Nephron (organoid): ENCODE data around the gene SLC22A31.

Experiments
- H3K27ac Mint-ChIP-seq, 3 experiments: 2 replicates each; pipeline ENCODE4 v1.8.0; 2020; ENCODE audit warnings: mixed read lengths in 3 of 3, mild to moderate bottlenecking in 2 of 3, moderate library complexity in 1 of 3
- H3K27me3 Mint-ChIP-seq: 2 replicates; pipeline ENCODE4 v1.8.0; 2021; ENCODE audit warnings: low read depth, mild to moderate bottlenecking, moderate library complexity, mixed read lengths
- H3K36me3 Mint-ChIP-seq: 2 replicates; pipeline ENCODE4 v1.8.0; 2020; ENCODE audit warnings: low read depth, mixed read lengths
- H3K4me1 Mint-ChIP-seq: 2 replicates; pipeline ENCODE4 v1.8.0; 2020; ENCODE audit warnings: mixed read lengths
- H3K4me3 Mint-ChIP-seq, 3 experiments: 2 replicates each; pipeline ENCODE4 v1.8.0; 2020; ENCODE audit warnings: mild to moderate bottlenecking in 3 of 3, mixed read lengths in 3 of 3, moderate library complexity in 2 of 3
- H3K9me3 Mint-ChIP-seq: 2 replicates; pipeline ENCODE4 v1.8.0; 2020; ENCODE audit warnings: mixed read lengths
- CTCF ChIP-seq, 3 experiments: fragments of 200-600 bp; sonication (generic); IDR thresholded peaks; one replicate each; pipeline ENCODE4 v1.5.0; 2021; ENCODE audit warnings: antibody characterized with exemption in 3 of 3; ENCODE audit not compliant: unreplicated experiment in 3 of 3

SLC22A31 gene

GRCh38 chr16:89219365-89219764, 19.0 kb upstream of the SLC22A31 start:
- peak overlapping the region; percentile 74 to 86 (median 82) for H3K4me3 Mint-ChIP-seq
- H3K4me1 Mint-ChIP-seq = peaks cover 21% of the 10 kb centered on the region
- no peaks in the 10 kb centered on the region for H3K9me3 Mint-ChIP-seq
- H3K36me3 Mint-ChIP-seq = peaks cover 23% of the 10 kb centered on the region
- no peaks in the 10 kb centered on the region for H3K27me3 Mint-ChIP-seq
- H3K27ac Mint-ChIP-seq = no peak overlapping the region
- TF ChIP-seq CTCF (IDR thresholded peaks at IDR 0.05; ENCODE audit: unreplicated experiment in 3 of 3) = no peak

GRCh38 chr16:89217388-89218191, 17.3 kb upstream of the SLC22A31 start, which contains the start of gene ZNF778:
TSS of gene ZNF778 (plus strand) at chr16:89217703. CDS start at chr16:89221128, 3,425 bp downstream.
- peaks cover 21% of the 10 kb centered on the region for H3K4me1 Mint-ChIP-seq
- H3K4me3 Mint-ChIP-seq = peak within 1 kb of the TSS; percentile 81 to 93 (median 87)
- peak within 1 kb of the TSS; percentile 24 to 88 (median 87) for H3K27ac Mint-ChIP-seq
- TF ChIP-seq CTCF (IDR thresholded peaks at IDR 0.05; ENCODE audit: unreplicated experiment in 3 of 3) = no peak
- peaks cover 9% of the 10 kb centered on the region for H3K36me3 Mint-ChIP-seq
- H3K9me3 Mint-ChIP-seq = no peaks in the 10 kb centered on the region
- no peaks in the 10 kb centered on the region for H3K27me3 Mint-ChIP-seq

GRCh38 chr16:89217138-89217387, 16.7 kb upstream of the SLC22A31 start:
- no peaks in the 10 kb centered on the region for H3K27me3 Mint-ChIP-seq
- H3K27ac Mint-ChIP-seq = peak overlapping the region; percentile 24 to 88 (median 87)

GRCh38 chr16:89216315-89217137, 16.2 kb upstream of the SLC22A31 start:
- Mint-ChIP-seq H3K27ac (peak overlapping the region; percentile 24 to 88 (median 87)), H3K27me3 (no peaks in the 10 kb centered on the region), H3K4me3 (peak overlapping the region; percentile 81 to 93 (median 87)), H3K36me3 (peaks cover 3% of the 10 kb centered on the region), H3K4me1 (peaks cover 21% of the 10 kb centered on the region), H3K9me3 (no peaks in the 10 kb centered on the region)
- peak; percentile 69 to 78 (median 73) for TF ChIP-seq CTCF (IDR thresholded peaks at IDR 0.05; ENCODE audit: unreplicated experiment in 3 of 3)

More at GRCh38 chr16:89217138-89217387, 16.7 kb upstream of the SLC22A31 start:
- Mint-ChIP-seq H3K9me3 (no peaks in the 10 kb centered on the region), H3K36me3 (peaks cover 7% of the 10 kb centered on the region), H3K4me1 (peaks cover 21% of the 10 kb centered on the region), H3K4me3 (peak overlapping the region; percentile 81 to 93 (median 87))
- no peak for TF ChIP-seq CTCF (IDR thresholded peaks at IDR 0.05; ENCODE audit: unreplicated experiment in 3 of 3)

GRCh38 chr16:89210904-89211515, 10.7 kb upstream of the SLC22A31 start:
- H3K27ac Mint-ChIP-seq = no peak overlapping the region
- peaks cover 36% of the 10 kb centered on the region for H3K27me3 Mint-ChIP-seq
- no peak for TF ChIP-seq CTCF (IDR thresholded peaks at IDR 0.05; ENCODE audit: unreplicated experiment in 3 of 3)
- H3K4me3 Mint-ChIP-seq = no peak overlapping the region
- peaks cover 14% of the 10 kb centered on the region for H3K4me1 Mint-ChIP-seq
- H3K36me3 Mint-ChIP-seq = no peaks in the 10 kb centered on the region
- no peaks in the 10 kb centered on the region for H3K9me3 Mint-ChIP-seq
